Panc1 (cell line): ENCODE data around the gene P2RY14. TPM values are rescaled to one million over a fixed set of nuclear protein-coding genes. Genes with fewer than 3 reads are reported as not detected.

Experiments
- ATAC-seq: fragments of 200-7000 bp; cut with Tn5 transposase; 2 replicates; pipeline ENCODE4 v1.9.1; 2020; ENCODE audit warnings: mild to moderate bottlenecking, moderate library complexity
- BruUV-seq: library from RNA; stranded (reverse); fragments of 400-500 nt; replicated peaks from 2 replicates; lab custom pipeline; 2021; lab: Mats Ljungman, UMichigan
- CTCF ChIA-PET: fragments of 300-600 bp; sonication (Branson Sonifier 250); formaldehyde crosslinking; loops from one replicate; lab custom pipeline; 2022; ENCODE audit warnings: antibody characterized with exemption; lab: Charles Lee
- POLR2A ChIA-PET: fragments of 300-600 bp; sonication (Branson Sonifier 250); formaldehyde crosslinking; loops from one replicate; lab custom pipeline; 2022; ENCODE audit warnings: antibody characterized with exemption; lab: Charles Lee
- DNase-seq: peaks from one replicate; pipeline ENCODE4 v3.0.0-alpha.2; 2010; ENCODE audit warnings: low read depth, low spot score
- H3K27ac ChIP-seq: 2 replicates; pipeline ENCODE4 v1.5.1; 2011; ENCODE audit warnings: mild to moderate bottlenecking, low read length, inconsistent platforms
- H3K27me3 ChIP-seq: fragments of 200-500 bp; sonication (Bioruptor generic); 2 replicates; pipeline ENCODE4 v1.6.0; 2014; ENCODE audit warnings: low read length, inconsistent platforms; ENCODE audit not compliant: control insufficient read depth, insufficient read depth
- H3K36me3 ChIP-seq: fragments of 200-500 bp; sonication (Bioruptor generic); 2 replicates; pipeline ENCODE4 v1.5.1; 2014; ENCODE audit warnings: inconsistent platforms, mild to moderate bottlenecking, low read length, moderate library complexity; ENCODE audit not compliant: control insufficient read depth, insufficient read depth
- H3K4me1 ChIP-seq: 2 replicates; pipeline ENCODE4 v1.5.1; 2011; ENCODE audit warnings: inconsistent platforms, mild to moderate bottlenecking, low read length, moderate library complexity; ENCODE audit not compliant: control insufficient read depth, insufficient read depth
- H3K4me3 ChIP-seq, 2 experiments: 2 replicates each; pipeline ENCODE4 v1.5.1; 2011 to 2012; ENCODE audit warnings: low read depth in 2 of 2, low read length in 2 of 2, mild to moderate bottlenecking in 2 of 2, inconsistent platforms in 1 of 2, moderate library complexity in 1 of 2
- H3K9me3 ChIP-seq: fragments of 200-500 bp; sonication (Bioruptor generic); 2 replicates; pipeline ENCODE4 v1.5.1; 2014; ENCODE audit warnings: low read depth, mild to moderate bottlenecking, inconsistent platforms, low read length, moderate library complexity; ENCODE audit not compliant: control insufficient read depth, insufficient read depth
- POLR2AphosphoS5 ChIP-seq: IDR thresholded peaks from 2 replicates; pipeline ENCODE4 v1.6.1; 2012; ENCODE audit warnings: mild to moderate bottlenecking, low read depth, low read length, moderate library complexity
- SIN3A ChIP-seq: IDR thresholded peaks from 2 replicates; pipeline ENCODE4 v1.6.1; 2012; ENCODE audit warnings: low read depth, mild to moderate bottlenecking, low read length, moderate library complexity, borderline replicate concordance; ENCODE audit not compliant: insufficient read depth
- TCF7L2 ChIP-seq: IDR thresholded peaks from 2 replicates; pipeline ENCODE4 v1.6.1; 2011; ENCODE audit warnings: mild to moderate bottlenecking, low read depth, low read length, inconsistent platforms
- in situ Hi-C: cut with HindIII; loops from 2 replicates; pipeline ENCODE4 v1.10.0; 2016; ENCODE audit warnings: low sequenced_read_pairs, low pct_unique_long_range_greater_than_20kb
- intact Hi-C: fragments of 100-400 bp; cut with micrococcal nuclease; formaldehyde crosslinking; loops from one replicate; pipeline ENCODE4 v1.10.0; 2022; ENCODE audit not compliant: unreplicated experiment
- total RNA-seq: library from RNA; stranded (reverse); gene quantifications from one replicate; pipeline ENCODE4 v1.2.1, GENCODE V29; 2021; ENCODE audit not compliant: unreplicated experiment
- TF ChIP-seq, protein P1 (sequence below), 2 experiments: IDR thresholded peaks; 2 replicates each; pipeline ENCODE4 v1.6.1; 2011 to 2012; ENCODE audit warnings: low read depth in 2 of 2, control low read depth in 1 of 2, low read length in 1 of 2, mild to moderate bottlenecking in 1 of 2, moderate library complexity in 1 of 2; ENCODE audit not compliant: insufficient read depth in 1 of 2
- TF ChIP-seq, protein P2 (sequence below): fragments of 450-650 bp; IDR thresholded peaks from 2 replicates; pipeline ENCODE4 v1.5.1; 2017; ENCODE audit warnings: mild to moderate bottlenecking

P2RY14 gene
- total RNA-seq, 1 experiment from 2014 or later, result not detected

DNA sequence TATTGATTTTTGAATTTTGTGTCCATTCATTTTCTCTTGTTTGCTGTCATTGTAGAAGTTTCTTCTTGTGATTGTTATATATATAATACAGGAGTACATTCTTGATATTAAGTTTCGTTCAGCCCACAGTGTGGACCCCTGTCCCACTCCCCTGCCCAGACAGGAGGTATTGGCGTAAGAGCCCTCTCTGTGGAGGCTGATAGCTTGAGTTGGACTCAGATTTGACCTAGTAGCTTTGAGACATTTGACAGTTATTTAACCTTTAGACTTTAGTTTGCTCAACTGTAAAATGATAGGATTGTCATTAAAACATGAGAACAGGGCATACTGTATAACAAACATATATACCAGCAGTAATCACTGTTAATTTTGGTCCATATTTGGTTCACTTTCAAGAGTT lies 102.4 kb downstream of the P2RY14 start:
- intact Hi-C loops, result no loop called here
- DNase-seq (no peak), ATAC-seq (no peak)
- ChIA-PET POLR2A (no interaction called here), CTCF (interaction anchor here (0.7 kb wide), 1 partner anchor 1206 kb away, joined by 3 read pairs; no protein-coding TSS in a partner anchor)
- Histone ChIP-seq H3K27me3 (no peaks in the 10 kb centered on the region), H3K36me3 (no peaks in the 10 kb centered on the region), H3K4me1 (no peaks in the 10 kb centered on the region), H3K4me3 (no peak overlapping the region), H3K9me3 (no peaks in the 10 kb centered on the region), H3K27ac (no peak overlapping the region)
- TF ChIP-seq POLR2AphosphoS5 (no peak), TCF7L2 (no peak), SIN3A (no peak)
- TF ChIP-seq, protein P1, sequence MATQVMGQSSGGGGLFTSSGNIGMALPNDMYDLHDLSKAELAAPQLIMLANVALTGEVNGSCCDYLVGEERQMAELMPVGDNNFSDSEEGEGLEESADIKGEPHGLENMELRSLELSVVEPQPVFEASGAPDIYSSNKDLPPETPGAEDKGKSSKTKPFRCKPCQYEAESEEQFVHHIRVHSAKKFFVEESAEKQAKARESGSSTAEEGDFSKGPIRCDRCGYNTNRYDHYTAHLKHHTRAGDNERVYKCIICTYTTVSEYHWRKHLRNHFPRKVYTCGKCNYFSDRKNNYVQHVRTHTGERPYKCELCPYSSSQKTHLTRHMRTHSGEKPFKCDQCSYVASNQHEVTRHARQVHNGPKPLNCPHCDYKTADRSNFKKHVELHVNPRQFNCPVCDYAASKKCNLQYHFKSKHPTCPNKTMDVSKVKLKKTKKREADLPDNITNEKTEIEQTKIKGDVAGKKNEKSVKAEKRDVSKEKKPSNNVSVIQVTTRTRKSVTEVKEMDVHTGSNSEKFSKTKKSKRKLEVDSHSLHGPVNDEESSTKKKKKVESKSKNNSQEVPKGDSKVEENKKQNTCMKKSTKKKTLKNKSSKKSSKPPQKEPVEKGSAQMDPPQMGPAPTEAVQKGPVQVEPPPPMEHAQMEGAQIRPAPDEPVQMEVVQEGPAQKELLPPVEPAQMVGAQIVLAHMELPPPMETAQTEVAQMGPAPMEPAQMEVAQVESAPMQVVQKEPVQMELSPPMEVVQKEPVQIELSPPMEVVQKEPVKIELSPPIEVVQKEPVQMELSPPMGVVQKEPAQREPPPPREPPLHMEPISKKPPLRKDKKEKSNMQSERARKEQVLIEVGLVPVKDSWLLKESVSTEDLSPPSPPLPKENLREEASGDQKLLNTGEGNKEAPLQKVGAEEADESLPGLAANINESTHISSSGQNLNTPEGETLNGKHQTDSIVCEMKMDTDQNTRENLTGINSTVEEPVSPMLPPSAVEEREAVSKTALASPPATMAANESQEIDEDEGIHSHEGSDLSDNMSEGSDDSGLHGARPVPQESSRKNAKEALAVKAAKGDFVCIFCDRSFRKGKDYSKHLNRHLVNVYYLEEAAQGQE (IDR thresholded peaks at IDR 0.05; ENCODE audit: insufficient read depth in 1 of 2, low read depth in 2 of 2, low read length in 1 of 2), result no peak
- BruUV-seq, result no TSS peak
- in situ Hi-C loops, result no loop called here

DNA sequence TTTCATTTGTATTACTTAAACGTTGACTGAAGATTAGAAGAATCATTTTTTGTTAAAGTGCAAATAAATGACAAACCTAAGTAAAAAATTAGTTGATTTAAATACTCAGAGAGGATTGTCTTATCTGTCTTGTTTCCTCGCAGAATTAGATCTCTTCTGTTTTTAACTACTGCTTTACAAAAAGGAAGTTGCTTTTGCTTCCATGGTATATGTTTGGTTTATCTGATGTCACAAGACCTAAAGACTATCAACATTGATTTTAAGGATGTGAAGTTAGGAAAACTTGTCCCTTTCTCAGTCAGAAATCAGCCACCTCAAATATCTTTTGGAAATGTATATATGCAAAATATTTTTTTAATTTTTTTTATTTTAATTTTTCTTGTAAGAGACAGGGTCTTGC lies 104.0 kb downstream of the P2RY14 start:
- DNase-seq, result no peak
- no peak for ATAC-seq
- in situ Hi-C loops (no loop called here), intact Hi-C loops (no loop called here)
- Histone ChIP-seq H3K4me1 (no peaks in the 10 kb centered on the region), H3K27me3 (no peaks in the 10 kb centered on the region), H3K4me3 (no peak overlapping the region), H3K36me3 (no peaks in the 10 kb centered on the region), H3K9me3 (no peaks in the 10 kb centered on the region), H3K27ac (no peak overlapping the region)
- BruUV-seq, result no TSS peak
- TF ChIP-seq TCF7L2 (no peak), POLR2AphosphoS5 (no peak), SIN3A (no peak)
- TF ChIP-seq, protein P1 (IDR thresholded peaks at IDR 0.05; ENCODE audit: insufficient read depth in 1 of 2, low read depth in 2 of 2, low read length in 1 of 2), result no peak
- TF ChIP-seq, protein P2, sequence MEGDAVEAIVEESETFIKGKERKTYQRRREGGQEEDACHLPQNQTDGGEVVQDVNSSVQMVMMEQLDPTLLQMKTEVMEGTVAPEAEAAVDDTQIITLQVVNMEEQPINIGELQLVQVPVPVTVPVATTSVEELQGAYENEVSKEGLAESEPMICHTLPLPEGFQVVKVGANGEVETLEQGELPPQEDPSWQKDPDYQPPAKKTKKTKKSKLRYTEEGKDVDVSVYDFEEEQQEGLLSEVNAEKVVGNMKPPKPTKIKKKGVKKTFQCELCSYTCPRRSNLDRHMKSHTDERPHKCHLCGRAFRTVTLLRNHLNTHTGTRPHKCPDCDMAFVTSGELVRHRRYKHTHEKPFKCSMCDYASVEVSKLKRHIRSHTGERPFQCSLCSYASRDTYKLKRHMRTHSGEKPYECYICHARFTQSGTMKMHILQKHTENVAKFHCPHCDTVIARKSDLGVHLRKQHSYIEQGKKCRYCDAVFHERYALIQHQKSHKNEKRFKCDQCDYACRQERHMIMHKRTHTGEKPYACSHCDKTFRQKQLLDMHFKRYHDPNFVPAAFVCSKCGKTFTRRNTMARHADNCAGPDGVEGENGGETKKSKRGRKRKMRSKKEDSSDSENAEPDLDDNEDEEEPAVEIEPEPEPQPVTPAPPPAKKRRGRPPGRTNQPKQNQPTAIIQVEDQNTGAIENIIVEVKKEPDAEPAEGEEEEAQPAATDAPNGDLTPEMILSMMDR, result no peak
- ChIA-PET CTCF (no interaction called here), POLR2A (no interaction called here)
